T-helper 22 cell (primary cell): Measurements from ENCODE around the gene APC2.
"Not testable (repeated sequence)": the region's sequence is repeated elsewhere in the genome, so short reads cannot be mapped to it uniquely, and the experiment has no call there.

Experiments
- DNase-seq: peaks from one replicate; pipeline ENCODE4 v3.0.0-alpha.2; 2020; ENCODE audit warnings: low read depth

The APC2 gene

GRCh38 chr19:1513499-1514294 is 63.8 kb downstream of the APC2 start:
- peak; percentile 29 for DNase-seq

GRCh38 chr19:1514295-1514661 is 64.4 kb downstream of the APC2 start:
- no peak for DNase-seq

GRCh38 chr19:1514986-1515721 is 65.2 kb downstream of the APC2 start:
- DNase-seq = no peak

- no peak for DNase-seq
These were observed 66.5 kb downstream of the APC2 start for GRCh38 chr19:1516395-1516753.

GRCh38 chr19:1518471-1518870 is 68.5 kb downstream of the APC2 start:
- DNase-seq = no peak

- not testable (repeated sequence) for DNase-seq
These were observed 69.9 kb downstream of the APC2 start for GRCh38 chr19:1519802-1520201.

GRCh38 chr19:1520203-1520780 is 70.4 kb downstream of the APC2 start:
- DNase-seq = no peak

- no peak for DNase-seq
These were observed 71.7 kb downstream of the APC2 start for GRCh38 chr19:1521636-1522035.

GRCh38 chr19:1522061-1522460 is 72.1 kb downstream of the APC2 start:
- DNase-seq = no peak

GRCh38 chr19:1522838-1523237 is 72.9 kb downstream of the APC2 start:
- DNase-seq = no peak
